ENCODE measurements around the gene SEC16A.

SEC16A gene

DNA sequence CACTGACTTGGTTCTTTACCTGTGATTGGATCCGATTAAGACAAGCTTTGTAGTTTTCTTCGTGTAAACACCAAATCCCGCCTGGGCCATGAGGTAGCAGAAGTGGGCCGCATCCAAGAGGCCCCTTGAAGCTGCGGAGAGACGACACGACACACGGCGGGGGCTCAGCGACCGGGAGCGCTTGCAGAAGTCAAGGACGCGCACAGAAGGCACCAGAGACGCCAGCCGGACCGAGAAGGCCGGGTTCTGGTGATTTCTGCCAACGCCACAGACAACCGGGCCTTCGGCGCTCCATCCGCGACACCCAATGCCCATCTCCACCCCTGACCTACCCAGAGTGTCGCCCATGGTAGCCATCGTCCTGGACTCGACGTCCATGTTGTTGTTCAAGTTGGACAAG is 23.4 kb downstream of the SEC16A start:
- DNase-seq: no peak

GRCh38 chr9:136457326-136457725 is 25.5 kb downstream of the SEC16A start:
- no peak for DNase-seq

DNA sequence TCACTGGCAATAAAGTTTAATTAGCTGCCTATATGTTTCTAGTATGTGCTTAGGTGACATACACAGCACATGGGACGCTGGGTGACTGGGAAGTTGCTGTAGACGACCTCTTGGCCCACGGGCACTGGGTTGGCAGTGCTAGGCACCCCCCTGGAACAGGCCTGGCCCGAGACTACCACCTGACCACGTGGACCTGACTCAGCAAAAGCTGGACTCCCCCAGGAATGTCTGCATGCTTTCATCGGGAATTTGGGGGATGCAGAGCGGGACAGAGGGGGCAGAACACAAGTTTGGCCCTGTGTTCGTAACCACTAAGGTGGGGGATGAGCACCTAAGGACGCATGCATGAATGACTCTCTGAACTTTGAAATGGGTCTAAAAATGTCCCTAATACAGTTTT is 26.6 kb downstream of the SEC16A start:
- no peak for DNase-seq

DNA sequence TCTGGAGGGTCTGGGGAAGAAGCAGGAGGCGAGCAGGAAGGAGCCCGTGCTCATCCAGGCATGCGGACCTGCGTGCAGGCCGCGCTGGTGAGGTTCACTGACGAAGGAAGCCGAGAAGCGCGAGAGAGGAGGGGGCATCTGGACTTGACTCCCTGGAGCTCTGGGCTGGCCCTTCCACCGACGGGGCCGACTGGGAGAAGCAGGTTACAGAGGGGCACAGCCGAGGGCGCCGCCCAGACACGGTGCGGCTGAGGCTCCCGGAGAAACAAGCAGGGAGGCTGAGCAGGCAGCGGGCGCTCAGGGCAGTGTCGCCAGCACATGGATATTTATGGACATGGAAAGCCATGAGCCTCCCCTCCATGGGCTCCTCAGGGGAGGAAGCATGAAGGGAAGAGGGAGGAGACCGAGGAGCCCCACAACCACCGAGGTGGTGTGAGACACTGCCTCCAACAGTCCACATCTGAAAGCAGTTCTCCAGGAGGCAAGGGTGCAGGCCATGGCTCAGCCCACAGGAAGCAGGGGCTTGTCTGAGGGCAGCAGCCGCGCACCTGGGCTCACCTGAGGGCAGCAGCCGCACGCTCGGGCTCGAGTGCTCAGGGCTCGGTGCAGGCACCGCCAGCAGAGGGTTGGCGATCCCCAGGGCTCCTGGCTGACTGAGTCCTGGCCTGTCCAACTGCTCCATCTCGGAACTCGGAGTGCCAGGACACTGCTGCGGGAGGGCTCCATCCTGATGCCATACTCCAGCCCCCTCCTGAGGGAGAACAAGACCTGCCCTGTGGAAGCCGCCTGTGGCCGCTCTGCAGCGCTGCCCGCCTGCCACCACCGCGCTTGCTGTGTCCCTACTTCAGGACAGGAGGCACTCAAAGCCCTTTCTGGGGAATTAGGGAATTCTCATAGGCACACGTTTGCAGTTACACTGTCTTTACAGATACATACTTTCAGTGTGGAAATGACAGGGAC is 27.5 kb downstream of the SEC16A start:
- DNase-seq: no peak

- no peak for DNase-seq
Observed at GRCh38 chr9:136454026-136454796, 28.6 kb downstream of the SEC16A start.

DNA sequence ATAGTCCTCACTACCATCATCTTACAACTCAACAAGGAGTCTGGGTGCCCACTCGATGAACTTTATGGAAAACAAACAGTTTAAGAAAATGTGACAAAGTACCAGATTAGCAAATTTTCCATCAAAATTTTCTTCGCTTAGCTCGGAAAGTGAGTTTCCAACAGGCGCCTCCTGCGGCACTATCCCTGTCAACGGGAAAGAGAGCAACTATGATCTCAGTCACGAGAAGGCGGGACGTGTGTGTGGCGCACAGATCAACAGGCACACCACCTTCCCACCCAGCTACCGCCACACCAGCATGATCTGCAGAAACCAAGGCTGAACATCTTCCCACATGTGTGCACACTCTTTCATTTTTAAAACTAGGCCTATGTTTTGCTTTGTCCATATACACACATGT is 29.5 kb downstream of the SEC16A start:
- DNase-seq: no peak

- no peak for DNase-seq
Observed at GRCh38 chr9:136451221-136451877, 31.5 kb downstream of the SEC16A start.

- DNase-seq: no peak
Observed at GRCh38 chr9:136448655-136449054, 34.2 kb downstream of the SEC16A start.

GRCh38 chr9:136447173-136447778 is 35.6 kb downstream of the SEC16A start:
- no peak for DNase-seq

GRCh38 chr9:136445799-136446198 is 37.0 kb downstream of the SEC16A start:
- DNase-seq: no peak

GRCh38 chr9:136444102-136444501 is 38.7 kb downstream of the SEC16A start:
- no peak for DNase-seq

DNA sequence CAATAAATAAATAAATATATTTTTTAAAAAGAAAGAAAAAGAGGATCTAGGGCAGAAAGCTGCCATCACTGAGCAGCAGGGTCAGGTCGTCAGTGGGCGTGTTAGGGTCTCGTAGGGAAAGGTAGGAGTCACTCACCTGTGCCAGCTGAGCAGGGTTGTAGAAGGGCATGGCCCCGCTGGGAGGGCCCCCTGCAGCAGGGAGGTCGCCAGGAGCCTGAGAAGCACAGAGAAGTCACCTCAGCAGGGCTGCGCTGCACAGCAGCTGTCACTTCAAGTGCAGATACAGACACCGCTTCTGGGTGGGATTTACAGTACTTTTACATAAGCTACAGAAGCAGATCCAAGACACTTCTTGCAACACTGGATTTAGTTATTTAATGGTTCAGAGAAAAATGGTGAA is 39.2 kb downstream of the SEC16A start:
- DNase-seq: no peak

DNA sequence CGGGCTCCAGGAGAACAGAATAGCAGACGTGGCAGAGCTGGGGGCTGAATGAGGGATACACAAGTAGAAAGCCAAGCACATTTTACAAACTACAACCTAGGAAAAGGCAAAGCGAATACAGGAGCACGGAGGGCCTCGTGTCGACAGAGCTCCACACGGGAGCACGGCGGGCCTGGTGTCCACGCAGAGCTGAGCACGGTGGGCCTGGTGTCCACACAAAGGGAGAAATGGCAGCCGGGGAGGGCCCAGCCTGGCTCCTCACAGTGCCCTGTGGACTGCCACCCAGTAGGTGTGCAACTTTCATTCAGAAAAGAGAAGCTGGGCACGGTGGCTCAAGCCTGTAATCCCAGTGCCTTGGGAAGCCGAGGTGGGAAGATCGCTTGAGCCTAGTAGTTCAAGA is 39.8 kb downstream of the SEC16A start:
- DNase-seq: no peak

- DNase-seq: no peak
Observed at GRCh38 chr9:136442265-136442664, 40.6 kb downstream of the SEC16A start.

- no peak for DNase-seq
Observed at GRCh38 chr9:136441681-136442245, 41.1 kb downstream of the SEC16A start.

DNA sequence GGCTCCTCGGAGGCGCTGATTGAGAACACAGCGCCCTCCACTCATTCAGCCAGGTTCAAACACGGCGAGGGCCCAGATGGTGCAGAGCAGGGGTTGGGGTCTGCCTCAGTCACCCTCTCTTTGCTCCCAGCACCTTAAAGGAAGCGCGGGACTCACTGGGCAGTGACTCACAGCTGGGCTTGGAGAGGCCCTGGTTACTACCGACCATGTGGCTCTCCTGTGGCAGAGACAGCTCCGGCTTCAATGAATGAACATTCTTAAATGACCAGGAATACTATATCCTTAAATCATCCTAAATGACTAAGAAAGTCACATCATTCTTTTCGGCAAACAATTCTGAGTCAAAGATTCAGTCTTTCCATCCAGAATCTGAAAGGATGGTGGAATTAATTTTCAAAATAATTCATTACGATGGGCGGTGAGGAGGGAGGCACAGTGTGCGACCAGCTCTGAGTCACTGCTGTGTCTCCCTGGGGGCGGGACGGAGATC is 41.6 kb downstream of the SEC16A start:
- DNase-seq: no peak

GRCh38 chr9:136439481-136440408 is 43.1 kb downstream of the SEC16A start, which contains the start of gene INPP5E:
Gene INPP5E (minus strand): TSS chr9:136439845. CDS start chr9:136439419, 426 bp downstream.
- DNase-seq: no peak

DNA sequence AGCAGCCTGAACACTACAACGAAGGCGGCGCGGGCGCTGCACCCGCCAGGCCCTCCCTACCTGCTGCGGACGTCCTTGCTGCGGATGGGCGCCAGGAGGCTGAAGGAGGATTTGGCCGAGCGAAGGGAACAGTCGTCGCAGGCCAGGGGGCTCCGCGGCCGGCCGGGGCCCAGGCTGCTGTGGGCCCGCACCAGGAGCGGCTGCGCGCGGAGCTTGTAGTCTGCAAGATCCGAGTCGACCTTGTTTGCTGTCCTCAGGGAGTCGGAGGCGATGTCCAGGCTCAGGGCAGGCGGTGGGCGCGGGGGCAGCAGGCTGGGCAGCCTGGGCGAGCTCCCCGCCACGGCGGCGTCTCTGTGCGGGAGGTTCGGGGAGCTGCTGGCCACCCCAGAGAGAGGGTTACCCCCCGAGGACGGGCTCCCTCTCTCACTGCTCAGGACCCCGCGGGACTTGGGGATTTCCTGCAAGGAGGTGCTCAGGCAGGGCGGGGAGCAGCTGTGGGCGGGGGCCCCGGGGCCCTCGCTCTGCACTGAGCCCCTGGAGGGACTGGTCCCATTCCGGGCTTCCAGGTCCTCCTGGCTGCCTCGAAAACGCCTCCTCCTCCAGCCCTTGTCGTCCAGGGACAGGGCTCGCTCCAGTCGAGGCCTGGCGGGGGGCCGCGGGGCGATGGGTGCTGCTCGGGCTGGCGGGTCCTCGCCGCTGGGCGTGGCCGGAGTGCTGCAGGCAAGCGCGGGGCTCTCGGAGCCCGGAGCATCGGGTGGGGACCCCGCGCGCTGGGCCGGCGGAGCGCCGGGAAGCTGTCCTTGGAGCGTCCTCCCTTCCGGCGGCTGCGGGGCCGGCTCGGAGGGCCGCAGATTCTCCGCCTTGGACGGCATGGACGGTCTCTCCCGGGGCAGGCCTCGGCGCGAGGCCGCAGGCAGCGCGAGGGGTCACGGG is 44.0 kb downstream of the SEC16A start:
- DNase-seq: no peak

GRCh38 chr9:136437839-136438547 is 44.8 kb downstream of the SEC16A start:
- no peak for DNase-seq

Data from NCI-H187 treated with DMSO at 0.1 percent for 48 hours (cell line).